Left lobe of liver (tissue), 2 donors: Measurements from ENCODE around the gene TLX2. TPM values are rescaled to one million over a fixed set of nuclear protein-coding genes. Genes with fewer than 3 reads are reported as not detected.

Source experiments
- ATAC-seq: fragments of 200-7000 bp; cut with Tn5 transposase; one replicate; pipeline ENCODE4 v1.9.1; 2020; ENCODE audit warnings: mild to moderate bottlenecking, moderate library complexity
- DNase-seq: peaks from one replicate; pipeline ENCODE4 v3.0.0-alpha.2; 2020; ENCODE audit warnings: low spot score
- total RNA-seq: library from RNA; stranded (reverse); gene quantifications from one replicate; pipeline ENCODE4 v1.2.1, GENCODE V29; 2021
- donor health status: DM: no; HTN: no; CAD: no; lungs with moderate emphysema.
- donor health status: DM: no; HTN: yes; CAD: no.

TLX2 gene
- total RNA-seq, 1 donor from 2014 or later, result 0.08 TPM

DNA sequence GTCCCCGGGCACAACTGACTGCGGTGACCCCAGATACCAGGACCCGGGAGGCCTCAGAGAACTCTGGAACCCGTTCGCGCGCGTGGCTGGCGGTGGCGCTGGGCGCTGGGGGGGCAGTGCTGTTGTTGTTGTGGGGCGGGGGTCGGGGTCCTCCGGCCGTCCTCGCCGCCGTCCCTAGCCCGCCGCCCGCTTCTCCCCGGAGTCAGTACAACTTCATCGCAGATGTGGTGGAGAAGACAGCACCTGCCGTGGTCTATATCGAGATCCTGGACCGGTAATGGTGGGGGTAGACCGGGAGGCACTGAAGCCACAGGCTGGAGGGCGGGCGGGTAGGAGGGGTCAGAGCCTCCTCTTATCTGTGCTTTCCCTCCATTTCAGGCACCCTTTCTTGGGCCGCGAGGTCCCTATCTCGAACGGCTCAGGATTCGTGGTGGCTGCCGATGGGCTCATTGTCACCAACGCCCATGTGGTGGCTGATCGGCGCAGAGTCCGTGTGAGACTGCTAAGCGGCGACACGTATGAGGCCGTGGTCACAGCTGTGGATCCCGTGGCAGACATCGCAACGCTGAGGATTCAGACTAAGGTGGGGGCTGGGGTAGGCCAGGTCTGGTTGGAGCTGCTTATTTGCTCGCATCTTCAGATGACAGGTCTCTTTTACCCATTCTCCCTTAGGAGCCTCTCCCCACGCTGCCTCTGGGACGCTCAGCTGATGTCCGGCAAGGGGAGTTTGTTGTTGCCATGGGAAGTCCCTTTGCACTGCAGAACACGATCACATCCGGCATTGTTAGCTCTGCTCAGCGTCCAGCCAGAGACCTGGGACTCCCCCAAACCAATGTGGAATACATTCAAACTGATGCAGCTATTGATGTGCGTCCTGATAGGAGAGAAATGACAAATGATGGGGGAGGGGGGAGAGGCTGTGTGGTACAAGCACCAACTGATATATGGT, 16.3 kb downstream of the TLX2 start:
- DNase-seq, result no peak
- ATAC-seq, result peak; percentile 31

DNA sequence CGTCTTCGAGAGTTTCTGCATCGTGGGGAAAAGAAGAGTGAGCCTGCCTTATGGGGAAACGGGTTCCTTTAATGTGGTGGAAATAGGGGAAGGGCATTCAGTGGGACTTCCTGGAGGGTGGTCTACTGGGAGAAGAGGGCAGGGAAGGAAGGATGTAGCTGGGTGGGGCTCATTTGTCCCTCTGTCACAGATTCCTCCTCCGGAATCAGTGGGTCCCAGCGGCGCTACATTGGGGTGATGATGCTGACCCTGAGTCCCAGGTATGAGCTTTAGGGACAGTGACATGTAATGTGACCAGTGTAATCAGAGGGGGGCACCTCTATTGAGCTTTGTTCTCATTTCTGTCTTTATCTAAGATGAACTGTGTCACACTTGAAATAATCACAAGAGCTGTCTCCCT, 17.4 kb downstream of the TLX2 start:
- ATAC-seq (no peak), DNase-seq (no peak)

DNA sequence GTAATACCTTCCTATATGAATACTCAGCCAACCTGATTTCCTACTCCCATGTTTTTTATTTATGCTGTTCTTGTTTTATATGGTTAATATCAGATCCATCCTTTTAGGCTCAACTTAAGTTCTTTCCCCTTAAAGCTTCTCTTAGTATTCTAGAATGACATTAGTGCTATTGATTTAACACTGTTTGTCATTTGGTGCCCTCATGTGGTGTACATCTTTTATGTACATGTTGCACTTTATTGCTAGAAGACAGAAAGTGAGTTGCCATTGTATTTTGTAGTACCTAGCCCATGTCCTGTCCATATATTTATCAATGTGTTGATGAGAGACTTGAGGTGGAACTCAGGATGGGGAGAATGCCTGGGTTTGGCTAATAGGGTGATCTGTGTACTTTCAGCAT, 18.0 kb downstream of the TLX2 start:
- DNase-seq (no peak), ATAC-seq (no peak)

DNA sequence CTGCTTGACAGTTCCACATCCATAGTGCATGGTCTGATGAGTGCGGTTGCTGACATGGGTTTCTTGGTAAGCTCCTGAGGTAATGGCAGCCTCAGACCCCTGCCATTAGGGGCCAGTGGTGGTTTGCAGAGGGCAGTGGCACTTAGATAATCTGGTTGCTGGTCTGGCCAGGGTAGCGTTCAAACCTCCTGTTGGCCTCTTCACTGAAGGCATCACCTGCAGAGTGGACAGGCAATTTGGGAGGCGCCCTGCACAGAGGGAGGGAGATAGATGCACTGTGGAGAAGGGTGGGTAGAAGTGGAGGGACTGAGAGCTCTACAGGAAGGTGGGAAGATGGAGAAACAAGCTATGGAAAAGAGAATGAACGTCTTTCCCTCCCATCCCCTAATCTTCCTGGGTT, 19.2 kb downstream of the TLX2 start:
- DNase-seq, result no peak
- ATAC-seq, result no peak

DNA sequence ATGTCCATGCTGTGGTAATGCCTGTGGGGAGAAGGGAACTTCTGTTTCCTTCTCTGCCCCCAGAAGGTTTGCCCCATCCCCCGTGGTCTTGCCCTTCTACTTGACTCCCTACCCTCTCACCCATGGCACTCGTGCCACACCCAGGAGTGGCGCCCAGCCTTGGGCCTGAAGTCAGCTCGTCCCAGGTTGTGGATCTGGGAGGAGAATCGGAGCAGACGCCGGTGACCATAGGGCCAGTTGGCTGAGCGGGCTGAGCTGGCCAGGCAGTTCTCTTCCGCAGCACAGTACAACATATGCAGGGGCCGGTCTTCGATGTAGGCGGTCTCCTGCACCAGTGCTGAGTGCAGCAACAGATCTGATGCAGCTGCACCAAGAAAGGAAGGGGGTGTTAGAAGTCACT, 20.2 kb downstream of the TLX2 start:
- no peak for ATAC-seq
- DNase-seq, result no peak

DNA sequence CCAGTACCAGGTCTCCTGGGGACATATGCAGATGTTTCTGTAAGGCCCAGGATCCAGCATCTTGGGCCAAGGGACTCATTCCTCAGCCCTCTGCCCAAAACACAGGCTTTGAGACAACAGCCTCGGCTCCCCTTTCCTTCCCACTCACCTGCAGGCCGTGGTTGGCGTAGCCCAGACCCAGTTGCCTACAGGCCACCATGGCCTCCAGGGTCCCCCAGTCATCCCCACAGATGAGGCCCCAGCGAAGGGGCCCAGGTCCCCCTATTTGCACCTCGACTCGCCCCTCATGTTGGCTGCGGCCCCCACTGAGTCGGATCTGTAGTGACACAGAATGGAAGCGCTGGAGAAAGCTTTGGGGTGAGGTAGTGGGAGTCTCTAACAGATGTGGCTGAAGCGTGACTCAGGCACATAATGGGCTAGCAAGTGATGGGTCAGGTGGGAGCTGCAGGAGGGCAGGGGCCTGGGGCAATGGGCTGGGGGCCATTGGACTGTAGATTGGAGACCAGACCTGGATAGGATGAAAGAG, 21.3 kb downstream of the TLX2 start:
- DNase-seq (no peak), ATAC-seq (no peak)

DNA sequence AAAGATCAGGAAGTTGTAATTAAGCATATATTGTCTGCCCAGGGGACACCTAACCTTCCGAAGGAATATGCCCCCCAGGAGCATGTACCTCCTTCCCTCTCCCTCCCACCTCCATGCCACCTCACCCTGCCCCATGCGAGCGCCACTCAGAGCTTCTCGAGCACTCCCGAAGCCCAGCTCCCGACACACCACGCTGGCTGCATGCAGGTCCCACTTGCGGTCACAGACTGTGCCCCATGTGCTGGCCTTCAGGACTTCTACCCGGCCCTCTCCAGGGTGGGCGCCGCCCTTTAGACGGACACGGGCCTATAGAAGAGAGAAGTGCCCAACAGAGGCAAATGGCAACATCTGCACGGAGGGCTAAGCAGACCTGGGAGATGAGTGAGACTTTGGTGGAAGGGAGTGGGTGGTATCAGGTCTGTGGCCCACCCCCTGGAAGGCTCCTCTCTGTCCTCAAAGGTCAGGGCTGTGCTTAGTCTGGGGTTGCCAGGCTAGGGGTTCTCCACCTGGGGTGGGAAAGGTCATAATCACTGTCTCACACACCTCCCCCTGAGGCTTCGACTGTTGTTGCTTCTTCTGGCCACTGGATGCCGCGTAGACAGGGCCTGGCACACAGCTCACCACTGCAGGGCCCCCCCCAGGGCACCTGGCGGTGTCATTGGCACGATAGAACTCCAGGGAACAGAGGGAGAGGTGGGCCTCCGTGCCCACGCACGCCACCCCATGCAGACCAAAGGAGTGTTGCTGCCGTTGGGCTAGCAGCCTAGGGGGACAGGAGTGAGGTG, 22.1 kb downstream of the TLX2 start:
- DNase-seq (no peak), ATAC-seq (no peak)

DNA sequence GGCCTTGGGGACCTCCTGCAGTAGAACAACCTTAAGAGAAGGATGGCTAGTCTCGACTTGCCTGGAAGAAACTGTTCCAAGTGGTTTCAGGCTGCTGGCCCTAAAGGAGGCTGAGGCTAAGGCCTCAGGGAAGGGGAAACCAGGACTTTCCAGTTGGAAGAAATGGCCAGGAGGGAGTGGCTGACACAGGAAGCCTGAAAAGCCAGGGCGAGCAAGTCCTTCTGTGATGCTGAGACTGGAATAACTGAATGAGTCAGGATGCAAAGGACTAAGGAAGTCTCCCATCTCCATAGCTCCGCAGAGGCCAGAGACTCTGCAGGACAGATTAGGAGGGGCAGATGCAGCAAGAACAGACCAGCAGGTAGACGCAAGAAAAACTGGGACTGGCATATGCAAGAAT, 22.9 kb downstream of the TLX2 start:
- no peak for ATAC-seq

DNA sequence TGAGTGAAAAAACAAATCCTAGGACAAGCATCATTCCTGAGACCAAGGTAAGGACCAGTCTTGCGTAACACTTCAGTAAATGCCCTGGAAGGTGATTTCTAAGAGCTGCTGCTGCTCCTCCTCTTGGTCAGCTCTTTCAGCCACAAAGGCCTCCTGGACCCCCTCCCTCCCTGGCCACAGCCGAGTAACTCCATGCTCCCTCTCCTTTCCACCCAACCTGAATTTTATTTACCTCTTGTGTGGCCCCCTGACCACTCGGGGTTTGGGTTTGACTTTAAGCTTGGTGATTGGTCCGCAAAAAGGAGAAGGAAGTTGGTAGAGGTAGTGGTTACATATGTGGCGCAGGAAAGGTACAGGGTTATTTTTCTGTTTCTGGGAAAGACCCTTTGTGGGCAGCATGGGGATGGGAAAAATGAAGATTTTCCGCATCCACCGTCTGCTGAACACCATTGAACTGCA, 24.7 kb downstream of the TLX2 start:
- ATAC-seq (no peak), DNase-seq (no peak)

More for the DNA sequence above, 22.9 kb downstream of the TLX2 start:
- DNase-seq, result no peak

DNA sequence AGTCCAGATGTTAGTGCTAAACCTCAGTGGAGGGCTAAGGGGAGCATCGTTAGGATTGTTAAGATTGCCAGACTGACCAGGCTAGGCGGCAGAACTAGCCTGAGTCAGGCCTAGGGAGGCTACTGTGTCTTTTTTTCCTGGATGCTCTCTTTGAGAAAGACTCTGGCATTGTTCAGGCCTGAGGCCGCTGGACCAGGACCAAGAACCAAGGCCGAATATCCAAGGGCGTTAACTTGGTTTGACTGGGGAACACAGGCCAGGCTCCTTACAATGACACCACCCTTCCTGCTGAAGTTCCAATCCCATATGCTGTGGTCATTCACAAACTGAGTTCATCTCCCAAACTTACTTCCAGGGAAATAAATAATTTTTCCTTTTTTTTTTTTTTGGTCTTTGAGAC, 26.0 kb downstream of the TLX2 start:
- DNase-seq (no peak), ATAC-seq (no peak)

DNA sequence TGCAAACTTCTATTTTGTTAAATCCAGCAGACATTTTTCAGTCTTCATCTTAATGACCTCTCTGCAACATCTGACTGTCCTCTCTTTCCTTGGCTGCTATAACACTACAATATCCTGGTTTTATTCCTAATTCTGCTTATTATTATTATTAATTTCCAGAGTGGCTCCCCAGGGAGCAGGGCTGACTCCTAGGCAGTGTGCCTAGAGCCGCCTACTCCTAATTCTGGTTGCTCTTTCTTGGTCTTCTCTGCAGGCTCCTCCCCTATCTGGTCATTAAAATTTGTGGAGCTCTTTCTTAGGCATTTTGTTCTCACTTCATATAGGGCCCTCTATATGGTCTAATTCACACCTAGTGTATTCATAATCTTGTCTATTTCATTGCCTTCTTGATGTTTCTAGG, 28.7 kb downstream of the TLX2 start:
- DNase-seq (no peak), ATAC-seq (no peak)

DNA sequence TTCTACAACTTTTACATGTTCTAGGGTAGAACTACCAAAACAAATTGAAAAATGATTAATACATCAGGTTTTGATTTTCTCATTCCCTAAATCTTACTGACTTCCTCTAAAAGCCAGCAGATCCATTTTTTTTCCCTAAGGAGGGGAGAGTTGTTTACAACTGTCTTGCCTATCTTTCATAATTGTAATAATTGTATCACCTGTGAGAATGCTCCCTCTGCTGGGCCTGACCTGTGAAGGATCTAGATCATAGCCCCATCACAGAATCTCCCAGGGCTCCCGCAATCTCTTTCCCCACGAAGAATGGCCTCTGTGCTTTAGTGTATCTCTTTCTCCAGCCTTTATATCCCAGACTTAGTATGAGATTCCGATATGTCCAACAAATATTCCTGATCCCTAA, 30.4 kb downstream of the TLX2 start:
- DNase-seq, result no peak

DNA sequence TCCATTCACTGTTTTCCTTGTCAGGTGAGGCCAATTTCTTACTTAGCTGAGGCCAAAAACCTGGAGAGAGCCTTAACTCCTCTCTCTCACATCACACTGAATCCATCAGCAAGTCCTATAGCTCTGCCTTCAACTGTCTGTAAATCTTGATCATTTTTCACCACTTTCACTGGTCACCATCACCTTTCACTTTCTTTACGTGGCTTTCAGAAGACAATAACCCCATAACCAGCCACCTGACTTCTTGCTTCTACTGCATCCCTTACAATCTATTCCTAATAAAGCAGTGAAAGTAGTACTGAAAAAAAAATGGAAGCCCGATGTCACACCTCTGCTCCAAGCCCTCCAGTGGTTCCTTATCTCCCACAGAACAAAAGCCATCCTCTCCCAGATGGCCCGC, 31.8 kb downstream of the TLX2 start:
- DNase-seq, result no peak
- ATAC-seq, result no peak

More for the DNA sequence above, 30.4 kb downstream of the TLX2 start:
- ATAC-seq, result peak; percentile 36

DNA sequence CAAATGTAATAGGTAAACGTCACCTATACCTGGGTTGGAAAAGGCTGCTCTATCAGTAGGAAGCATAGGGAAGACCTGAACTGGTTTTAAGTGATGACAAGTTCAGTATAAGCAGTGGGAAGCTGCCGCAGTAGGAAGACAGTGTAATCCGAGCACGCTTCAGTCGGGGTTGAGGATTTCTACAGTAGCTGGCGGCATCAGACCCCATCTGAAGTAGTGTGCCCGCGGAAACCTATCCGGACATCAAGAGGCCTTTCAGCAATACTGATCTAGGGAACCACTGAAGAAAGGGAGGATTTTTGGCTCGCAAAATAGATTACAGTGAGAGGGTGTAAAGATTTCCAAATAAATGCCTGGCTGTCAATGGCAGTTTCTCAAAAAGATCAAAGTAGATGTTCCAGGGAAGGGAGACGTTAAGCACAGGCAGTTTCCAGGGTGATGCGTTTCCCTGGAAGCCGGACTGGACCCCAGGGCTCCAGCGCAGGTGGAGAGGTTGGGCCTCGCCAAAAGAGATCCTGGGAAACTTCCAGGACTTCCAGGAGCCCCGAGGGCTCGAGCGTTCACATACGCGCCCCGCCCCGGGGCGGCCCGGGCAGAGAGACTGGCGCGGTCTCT, 34.1 kb downstream of the TLX2 start:
- ATAC-seq (no peak), DNase-seq (peak; percentile 32)

DNA sequence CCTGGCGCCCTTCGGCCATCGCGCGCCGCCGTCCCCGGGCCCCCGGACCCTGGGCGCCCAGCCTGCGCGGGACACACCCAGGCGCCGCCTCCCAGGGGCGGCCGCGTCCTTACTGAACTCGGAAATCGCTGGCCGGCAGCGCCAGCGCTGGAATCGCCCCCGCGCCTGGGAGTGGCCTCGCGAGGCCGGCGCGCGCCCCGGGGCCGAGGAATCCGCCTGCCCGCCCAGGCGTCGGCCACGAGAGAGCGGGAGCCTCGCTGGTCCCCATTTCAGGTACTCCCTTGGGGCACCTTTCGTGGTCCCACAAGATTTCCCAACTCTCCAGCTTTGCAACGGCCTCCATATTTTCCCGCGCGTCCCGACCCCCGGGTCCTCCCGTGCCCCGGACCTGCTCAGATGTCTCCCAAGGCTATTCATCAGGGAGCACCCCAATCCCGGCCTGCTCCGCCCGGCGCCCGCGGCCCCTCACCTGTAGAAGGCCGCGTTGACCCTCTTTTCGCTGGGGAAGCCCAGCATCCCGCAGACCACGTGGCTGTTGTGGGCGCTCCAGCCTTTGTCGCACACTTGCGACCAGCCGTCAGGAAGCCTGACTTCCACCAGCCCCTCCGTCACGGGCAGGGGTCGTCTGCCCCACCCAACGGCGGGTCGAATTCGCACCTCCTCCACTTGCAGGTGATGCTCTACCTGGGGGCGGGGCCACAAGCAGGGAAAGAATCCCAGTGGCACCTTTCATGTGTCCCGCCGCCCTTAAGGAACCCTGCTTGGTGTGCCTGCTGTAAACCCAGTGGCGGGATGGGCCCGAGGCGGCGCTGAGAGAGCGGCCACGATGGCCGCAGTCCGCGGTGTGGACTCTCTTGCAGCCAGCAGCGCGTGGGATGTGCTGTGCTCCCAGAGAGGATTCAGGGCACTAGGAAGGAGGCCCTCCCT, 34.9 kb downstream of the TLX2 start:
- ATAC-seq (peak; percentile 92), DNase-seq (peak; percentile 65)

DNA sequence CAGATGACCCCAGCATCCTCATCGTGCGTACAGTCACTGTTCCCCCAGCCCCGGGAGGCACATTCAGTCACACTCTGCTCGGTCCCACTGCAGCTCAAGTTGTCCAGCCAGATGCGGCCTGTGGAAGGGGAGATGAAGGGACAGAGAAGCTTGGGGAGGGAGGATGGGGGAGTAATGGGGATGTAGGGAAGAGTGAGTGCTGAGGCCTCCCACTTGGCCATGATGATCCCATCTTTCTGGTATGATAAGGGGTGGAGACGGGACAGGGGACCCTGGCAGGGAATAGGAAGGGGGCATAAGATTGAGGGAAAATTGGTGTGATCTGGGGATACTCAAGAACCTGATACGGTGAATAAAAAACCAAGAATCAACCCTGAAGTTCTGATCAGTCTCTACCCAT, 36.0 kb downstream of the TLX2 start:
- ATAC-seq, result no peak

DNA sequence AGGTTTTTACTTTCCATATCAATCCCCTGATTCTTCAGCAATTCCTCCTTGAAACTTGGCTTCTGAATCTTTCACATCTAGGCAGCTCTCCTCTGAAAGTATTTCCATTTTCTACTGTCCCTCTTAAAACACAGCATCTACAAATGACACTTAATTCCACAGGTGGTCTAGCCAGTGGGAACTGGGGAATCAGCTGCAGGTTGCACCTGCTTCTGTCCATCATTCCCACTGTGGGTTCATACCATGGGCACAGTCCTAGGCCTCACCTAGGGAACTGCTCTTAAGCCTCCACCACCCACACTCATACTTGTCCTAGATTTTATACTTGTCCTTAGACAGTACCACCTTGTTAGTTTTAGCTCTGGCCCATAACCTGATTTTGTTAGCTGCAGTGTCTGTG, 37.3 kb downstream of the TLX2 start:
- DNase-seq (no peak), ATAC-seq (no peak)

More for the DNA sequence above, 36.0 kb downstream of the TLX2 start:
- DNase-seq, result no peak

DNA sequence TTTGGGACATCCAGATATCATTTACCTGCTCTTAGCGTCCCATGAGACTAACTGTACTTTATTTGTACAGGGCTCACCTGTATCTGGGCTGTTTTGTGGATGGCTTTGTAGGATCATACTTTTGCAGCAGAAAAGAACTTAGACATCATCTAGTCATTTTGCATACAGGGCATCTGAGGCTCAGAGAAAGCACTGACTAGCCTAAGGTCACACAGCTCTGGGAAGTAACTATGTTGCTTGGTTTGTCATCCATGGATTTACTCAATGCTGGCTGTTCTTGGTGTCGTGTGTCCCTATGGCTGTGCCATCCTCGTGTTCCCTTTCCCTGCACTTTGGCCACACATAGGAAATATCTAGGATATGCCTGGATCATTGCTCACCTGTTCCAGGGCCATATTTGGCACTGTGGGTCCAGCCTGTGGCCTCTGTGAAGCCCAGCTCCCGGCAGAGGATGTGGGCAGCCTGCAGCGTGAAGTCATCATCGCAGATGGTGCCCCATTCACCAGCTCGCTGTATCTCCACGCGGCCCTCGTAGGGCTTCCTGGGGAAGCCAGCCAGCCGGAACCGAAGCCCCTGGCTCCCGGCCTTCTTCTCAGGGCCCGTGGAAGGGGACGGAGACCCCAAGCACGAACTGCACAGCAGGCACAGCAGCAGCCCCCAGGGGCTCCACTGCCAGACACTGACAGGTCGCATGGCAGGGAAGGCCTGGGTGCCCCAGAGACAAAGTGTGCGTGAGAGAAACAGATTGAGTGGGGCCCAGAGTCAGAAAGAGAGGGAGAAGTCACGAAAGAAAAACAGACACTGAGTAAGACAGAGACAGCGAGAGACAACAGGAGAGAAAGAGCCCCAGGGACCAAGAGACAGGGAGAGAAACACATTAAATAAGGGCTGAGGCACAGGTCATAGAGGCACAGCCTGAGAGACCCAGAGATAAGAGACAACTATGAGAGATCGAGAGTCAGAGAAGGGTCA, 38.0 kb downstream of the TLX2 start:
- ATAC-seq (no peak), DNase-seq (no peak)
